Hepatocyte (in vitro differentiated cells): ENCODE data around the gene DGKI.

ENCODE experiments used
- CTCF ChIP-seq: fragments of 200-600 bp; sonication (generic); IDR thresholded peaks from 2 replicates; pipeline ENCODE4 v1.5.1; 2016; ENCODE audit warnings: antibody characterized with exemption, mild to moderate bottlenecking; ENCODE audit not compliant: poor library complexity
- EZH2 ChIP-seq: fragments of 200-600 bp; sonication (generic); IDR thresholded peaks from 2 replicates; pipeline ENCODE4 v1.6.1; 2016; ENCODE audit warnings: antibody characterized with exemption, mild to moderate bottlenecking, borderline replicate concordance
- EZH2phosphoT487 ChIP-seq: fragments of 200-600 bp; sonication (generic); IDR thresholded peaks from one replicate; pipeline ENCODE4 v1.6.1; 2018; ENCODE audit warnings: antibody characterized with exemption, mild to moderate bottlenecking, low read depth, moderate library complexity; ENCODE audit not compliant: unreplicated experiment, severe bottlenecking

- no peak for TF ChIP-seq CTCF
- no peak for TF ChIP-seq EZH2
- TF ChIP-seq EZH2phosphoT487, result no peak
These were observed 174.9 kb downstream of the DGKI start for GRCh38 chr7:137671920-137672319.
